ENCODE data around the gene BCL2.

BCL2 gene

GRCh38 chr18:63096327-63096874, 223.2 kb downstream of the BCL2 start:
- TF ChIP-seq, protein P1, sequence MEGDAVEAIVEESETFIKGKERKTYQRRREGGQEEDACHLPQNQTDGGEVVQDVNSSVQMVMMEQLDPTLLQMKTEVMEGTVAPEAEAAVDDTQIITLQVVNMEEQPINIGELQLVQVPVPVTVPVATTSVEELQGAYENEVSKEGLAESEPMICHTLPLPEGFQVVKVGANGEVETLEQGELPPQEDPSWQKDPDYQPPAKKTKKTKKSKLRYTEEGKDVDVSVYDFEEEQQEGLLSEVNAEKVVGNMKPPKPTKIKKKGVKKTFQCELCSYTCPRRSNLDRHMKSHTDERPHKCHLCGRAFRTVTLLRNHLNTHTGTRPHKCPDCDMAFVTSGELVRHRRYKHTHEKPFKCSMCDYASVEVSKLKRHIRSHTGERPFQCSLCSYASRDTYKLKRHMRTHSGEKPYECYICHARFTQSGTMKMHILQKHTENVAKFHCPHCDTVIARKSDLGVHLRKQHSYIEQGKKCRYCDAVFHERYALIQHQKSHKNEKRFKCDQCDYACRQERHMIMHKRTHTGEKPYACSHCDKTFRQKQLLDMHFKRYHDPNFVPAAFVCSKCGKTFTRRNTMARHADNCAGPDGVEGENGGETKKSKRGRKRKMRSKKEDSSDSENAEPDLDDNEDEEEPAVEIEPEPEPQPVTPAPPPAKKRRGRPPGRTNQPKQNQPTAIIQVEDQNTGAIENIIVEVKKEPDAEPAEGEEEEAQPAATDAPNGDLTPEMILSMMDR (IDR thresholded peaks at IDR 0.05) = no peak
- TF ChIP-seq ZFX (IDR thresholded peaks at IDR 0.05; ENCODE audit: borderline replicate concordance) = no peak
- H3K27ac ChIP-seq = no peak overlapping the region

GRCh38 chr18:63095768-63096167, 223.8 kb downstream of the BCL2 start:
- TF ChIP-seq ZFX (IDR thresholded peaks at IDR 0.05; ENCODE audit: borderline replicate concordance) = no peak
- TF ChIP-seq, protein P1 (IDR thresholded peaks at IDR 0.05) = no peak
- H3K27ac ChIP-seq = no peak overlapping the region

DNA sequence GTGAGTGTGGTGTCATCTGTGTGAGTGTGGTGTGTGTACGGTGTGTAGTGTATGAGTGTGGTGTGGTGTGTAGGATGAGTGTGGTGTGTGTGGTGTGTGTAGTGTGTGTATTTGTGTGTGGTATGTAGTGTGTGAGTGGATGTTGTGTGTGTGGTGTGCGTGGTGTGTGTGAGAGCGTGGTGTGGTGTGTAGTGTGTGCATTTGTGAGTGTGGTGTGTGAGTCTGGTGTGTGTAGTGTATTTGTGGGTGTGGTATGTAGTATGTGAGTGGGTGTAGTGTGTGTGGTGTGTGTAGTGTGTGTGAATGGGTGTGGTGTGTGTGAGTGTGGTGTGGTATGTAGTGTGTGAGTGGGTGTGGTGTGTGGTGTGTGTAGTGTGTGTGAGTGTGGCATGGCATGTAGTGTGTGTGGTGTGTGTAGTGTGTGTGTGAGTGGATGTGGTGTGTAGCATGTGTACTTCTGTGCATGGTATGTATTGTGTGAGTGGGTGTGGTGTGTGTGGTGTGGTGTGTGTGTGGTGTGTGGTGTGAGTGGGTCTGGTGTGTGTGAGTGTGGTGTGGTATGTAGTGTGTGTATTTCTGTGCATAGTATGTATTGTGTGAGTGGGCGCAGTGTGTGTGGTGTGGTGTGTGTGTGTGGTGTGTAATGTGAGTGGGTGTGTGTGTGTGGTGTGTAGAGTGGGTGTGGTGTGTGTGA, 227.8 kb downstream of the BCL2 start:
- no peak overlapping the region for H3K27ac ChIP-seq
- TF ChIP-seq, protein P1 (IDR thresholded peaks at IDR 0.05) = no peak

- no peak overlapping the region for H3K27ac ChIP-seq
- no peak for TF ChIP-seq ZFX (IDR thresholded peaks at IDR 0.05; ENCODE audit: borderline replicate concordance)
Measured at GRCh38 chr18:63090334-63090733, 229.2 kb downstream of the BCL2 start.

DNA sequence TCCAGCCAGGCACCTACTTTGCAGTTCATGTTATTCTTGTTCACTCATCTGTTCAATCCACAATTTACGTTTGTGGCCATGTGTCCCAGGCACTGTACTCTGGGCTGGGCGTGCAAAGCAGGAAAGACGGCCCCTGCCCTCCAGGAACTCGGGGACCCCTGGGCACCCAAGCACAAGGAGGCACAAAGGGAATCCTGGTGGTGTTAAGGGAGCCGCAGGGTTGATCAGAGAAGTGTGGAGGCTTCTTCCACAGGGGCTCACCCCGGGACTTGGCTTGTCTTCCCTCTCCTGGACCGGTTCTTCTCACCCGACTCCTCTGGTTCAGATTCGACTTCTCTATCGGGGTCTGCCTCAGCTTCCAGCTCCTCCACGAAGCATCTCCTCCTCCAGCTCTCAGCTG, 230.5 kb downstream of the BCL2 start:
- TF ChIP-seq, protein P1 (IDR thresholded peaks at IDR 0.05) = no peak
- no peak for TF ChIP-seq ZFX (IDR thresholded peaks at IDR 0.05; ENCODE audit: borderline replicate concordance)
- no peak overlapping the region for H3K27ac ChIP-seq

GRCh38 chr18:63088262-63088661, 231.3 kb downstream of the BCL2 start:
- H3K27ac ChIP-seq = no peak overlapping the region
- TF ChIP-seq, protein P1 (IDR thresholded peaks at IDR 0.05) = no peak
- TF ChIP-seq ZFX (IDR thresholded peaks at IDR 0.05; ENCODE audit: borderline replicate concordance) = no peak

DNA sequence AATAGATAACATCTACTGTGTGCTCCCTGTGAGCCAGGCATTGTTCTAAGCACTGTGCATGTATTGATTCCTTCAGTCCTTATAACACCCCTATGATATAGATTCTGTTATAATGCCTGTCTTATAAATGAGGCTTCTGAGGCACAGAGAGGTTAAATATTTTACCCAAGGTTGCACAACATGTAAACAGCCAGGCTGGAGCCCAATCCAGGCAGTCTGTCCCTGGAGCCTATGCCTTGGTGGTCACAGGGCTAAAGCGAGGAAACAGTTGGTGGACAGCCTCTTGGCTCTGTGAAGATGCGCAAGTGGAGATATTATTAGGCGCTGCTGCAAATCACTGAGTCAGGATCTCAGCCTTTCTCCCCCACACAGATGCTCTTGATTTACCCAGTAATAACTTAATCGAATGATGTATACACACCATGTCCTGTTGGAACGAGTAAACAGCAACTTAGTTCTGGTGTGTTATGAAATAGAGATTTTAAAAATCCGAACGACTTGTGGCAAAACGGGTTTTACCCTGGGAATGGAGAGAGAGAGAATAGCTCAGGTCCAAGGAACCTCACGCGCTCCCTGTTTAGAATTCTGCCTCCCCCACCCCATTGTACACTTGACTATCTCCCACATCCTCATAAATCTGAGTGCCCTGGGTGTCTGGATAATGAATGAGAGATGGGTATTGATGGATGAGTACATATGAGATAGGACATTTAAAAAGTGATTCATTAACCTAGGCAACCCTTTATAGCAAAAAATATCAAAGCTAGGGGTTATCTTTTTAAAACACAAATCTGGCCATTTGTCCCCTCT, 231.9 kb downstream of the BCL2 start:
- no peak for TF ChIP-seq ZFX (IDR thresholded peaks at IDR 0.05; ENCODE audit: borderline replicate concordance)
- TF ChIP-seq, protein P1 (IDR thresholded peaks at IDR 0.05) = no peak
- H3K27ac ChIP-seq = no peak overlapping the region
